Smooth muscle cell of the brain vasculature (primary cell): ENCODE results near the gene KL.

Experiments
- DNase-seq: peaks from one replicate; pipeline ENCODE4 v3.0.0-alpha.2; 2012; ENCODE audit warnings: low read depth, low spot score

KL gene

GRCh38 chr13:33110713-33111413 is 94.6 kb downstream of the KL start:
- no peak for DNase-seq

- DNase-seq, result no peak
Measured at GRCh38 chr13:33111414-33112110, 95.3 kb downstream of the KL start.

DNA sequence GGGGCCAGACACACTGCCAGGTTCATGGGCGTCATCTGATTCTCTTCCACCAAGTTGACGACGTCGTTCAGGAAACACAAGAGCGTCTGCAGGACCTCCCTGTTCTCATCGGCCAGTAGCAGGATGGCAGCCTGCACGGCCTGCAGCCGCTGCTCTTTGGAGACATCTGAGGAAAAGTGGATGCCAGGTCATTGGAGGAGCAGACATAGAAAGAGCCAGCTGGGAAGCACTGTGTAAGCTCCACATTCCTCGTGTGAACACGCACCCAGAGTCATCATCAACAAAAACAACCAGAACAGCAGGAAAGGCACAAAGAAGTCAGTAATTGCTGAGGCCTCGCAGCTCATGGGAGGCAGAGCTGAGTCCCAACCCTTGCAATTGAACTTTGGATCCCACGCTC is 96.5 kb downstream of the KL start:
- DNase-seq, result peak; percentile 73

GRCh38 chr13:33114146-33114545 is 97.9 kb downstream of the KL start:
- no peak for DNase-seq

DNA sequence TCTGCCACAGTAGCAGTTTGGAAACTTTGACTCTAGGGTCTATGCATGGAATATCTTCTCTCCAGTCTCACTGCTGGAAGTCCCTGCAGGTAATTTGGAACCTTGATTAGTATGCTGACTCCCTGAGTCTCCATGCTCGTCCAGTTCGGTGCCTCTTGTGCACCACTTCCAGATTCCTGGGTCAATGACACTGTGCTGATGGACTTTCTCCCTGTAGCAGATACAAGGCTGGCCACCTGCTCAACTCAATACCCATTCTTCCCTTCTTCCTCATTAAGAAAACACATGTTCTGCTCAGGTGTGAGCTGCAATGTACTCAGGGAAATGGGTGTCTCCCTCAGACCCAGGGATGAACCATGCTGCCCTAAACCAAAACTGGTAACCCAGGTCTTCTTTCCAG is 99.1 kb downstream of the KL start:
- no peak for DNase-seq
